HepG2 (cell line): ENCODE data around the gene ARHGAP33. TPM values are rescaled to one million over a fixed set of nuclear protein-coding genes. Genes with fewer than 3 reads are reported as not detected.
A peak's percentile ranks its signal among the peaks of the same experiment; 100 is the strongest.

ENCODE experiments used
- ATAC-seq: fragments of 200-7000 bp; cut with Tn5 transposase; 3 replicates; pipeline ENCODE4 v1.9.1; 2020; ENCODE audit warnings: mild to moderate bottlenecking, moderate library complexity
- BruUV-seq: library from RNA; stranded (reverse); fragments of 400-500 nt; replicated peaks from 2 replicates; lab custom pipeline; 2021; lab: Mats Ljungman, UMichigan
- CTCF ChIA-PET: fragments of 300-600 bp; formaldehyde crosslinking; extraction: SDS; loops from one replicate; lab custom pipeline; 2021; ENCODE audit warnings: low total read pairs, inconsistent platforms, low intra/inter-chr PET ratio; lab: Yijun Ruan, JAX
- POLR2A ChIA-PET: fragments of 350-600 bp; sonication (Branson Sonifier 250); formaldehyde crosslinking; loops from one replicate; lab custom pipeline; 2020; ENCODE audit warnings: antibody characterized with exemption, inconsistent platforms; lab: Yijun Ruan, JAX
- DNase-seq: peaks from one replicate; pipeline ENCODE4 v3.0.0-alpha.2; 2015; ENCODE audit warnings: low spot score
- FAIRE-seq: peaks from 3 replicates; lab custom pipeline; 2011; peaks lifted over from hg19 to GRCh38; lab: Jason Lieb, UNC
- H2AFZ ChIP-seq: one replicate; pipeline ENCODE4 v1.6.1; 2011; ENCODE audit warnings: low read length, inconsistent platforms
- H3K27ac ChIP-seq: fragments of 300-600 bp; 3 replicates; pipeline ENCODE4 v1.8.0; 2011; ENCODE audit warnings: mixed run types, mild to moderate bottlenecking, mixed read lengths, low read length, inconsistent platforms; ENCODE audit not compliant: insufficient read depth; ENCODE audit errors: extremely low read length
- H3K27me3 ChIP-seq, 2 experiments: fragments of 200-600 bp in 1 of 2; 2 replicates in 1 of 2; 3 replicates in 1 of 2; pipeline versions ENCODE4 v1.6.0 to v1.8.0; 2011; ENCODE audit warnings: low read length in 2 of 2, mild to moderate bottlenecking in 2 of 2, moderate library complexity in 2 of 2, inconsistent platforms in 1 of 2; ENCODE audit not compliant: insufficient read depth in 2 of 2, control insufficient read depth in 1 of 2
- H3K36me3 ChIP-seq, 2 experiments: fragments of 200-600 bp in 1 of 2; replicated peaks in 1 of 2; 2 replicates in 1 of 2; 3 replicates in 1 of 2; pipeline versions ENCODE4 v1.5.1 to v1.8.0; 2011; ENCODE audit warnings: low read length in 2 of 2, inconsistent platforms in 1 of 2; ENCODE audit not compliant: insufficient read depth in 2 of 2, control insufficient read depth in 1 of 2
- H3K4me1 ChIP-seq: 2 replicates; pipeline ENCODE4 v1.5.1; 2012; ENCODE audit warnings: low read length, inconsistent platforms; ENCODE audit not compliant: insufficient read depth
- H3K4me2 ChIP-seq: 2 replicates; pipeline ENCODE4 v1.6.0; 2011; ENCODE audit warnings: low read depth, low read length, inconsistent platforms
- H3K4me3 ChIP-seq, 3 experiments: fragments of 200-600 bp in 1 of 3; sonication (generic), shearing (Covaris generic) in 1 of 3; replicated peaks in 1 of 3; 2 replicates each; pipeline ENCODE4 v1.5.1; 2011 to 2016; ENCODE audit warnings: low read length in 3 of 3, inconsistent platforms in 2 of 3, low read depth in 2 of 3, mild to moderate bottlenecking in 2 of 3, control low read depth in 1 of 3, mixed read lengths in 1 of 3; ENCODE audit not compliant: insufficient read depth in 1 of 3
- H3K79me2 ChIP-seq: one replicate; pipeline ENCODE4 v1.6.1; 2011; ENCODE audit warnings: low read length, inconsistent platforms; ENCODE audit not compliant: insufficient read depth
- H3K9ac ChIP-seq: 2 replicates; pipeline ENCODE4 v1.6.0; 2011; ENCODE audit warnings: mild to moderate bottlenecking, low read depth, low read length, inconsistent platforms; ENCODE audit not compliant: insufficient read depth
- H3K9me3 ChIP-seq: 2 replicates; pipeline ENCODE4 v1.5.1; 2012; ENCODE audit warnings: mild to moderate bottlenecking, low read length
- H4K20me1 ChIP-seq: 2 replicates; pipeline ENCODE4 v1.6.0; 2011; ENCODE audit warnings: inconsistent platforms, mild to moderate bottlenecking, low read length, moderate library complexity; ENCODE audit not compliant: insufficient read depth
- DNMT1 ChIP-seq: sonication (generic); formaldehyde crosslinking; IDR thresholded peaks from 2 replicates; pipeline ENCODE4 v1.5.1; 2020; ENCODE audit warnings: mild to moderate bottlenecking, missing genetic modification reagents
- ETS1 ChIP-seq: sonication (generic); formaldehyde crosslinking; IDR thresholded peaks from 2 replicates; pipeline ENCODE4 v1.4.0; 2020; ENCODE audit warnings: missing genetic modification reagents
- GLI4 ChIP-seq: sonication (generic); formaldehyde crosslinking; IDR thresholded peaks from 2 replicates; pipeline ENCODE4 v1.5.1; 2020; ENCODE audit warnings: missing genetic modification reagents, mild to moderate bottlenecking, moderate library complexity, borderline replicate concordance
- HIC2 ChIP-seq: sonication (generic); formaldehyde crosslinking; IDR thresholded peaks from 2 replicates; pipeline ENCODE4 v1.9.0; 2022; ENCODE audit warnings: low read depth, missing genetic modification reagents
- PITX1 ChIP-seq: sonication (generic); formaldehyde crosslinking; IDR thresholded peaks from 2 replicates; pipeline ENCODE4 v1.5.1; 2020; ENCODE audit warnings: mild to moderate bottlenecking, missing genetic modification reagents
- PREB ChIP-seq: sonication (generic); formaldehyde crosslinking; IDR thresholded peaks from 2 replicates; pipeline ENCODE4 v1.4.0; 2020; ENCODE audit warnings: missing genetic modification reagents
- TAF1 ChIP-seq: sonication (generic); formaldehyde crosslinking; IDR thresholded peaks from 2 replicates; pipeline ENCODE4 v1.4.0; 2020; ENCODE audit warnings: missing genetic modification reagents
- TFDP1 ChIP-seq: IDR thresholded peaks from 2 replicates; pipeline ENCODE4 v1.6.1; 2016; ENCODE audit warnings: missing compliant biosample characterization, missing genetic modification reagents, borderline replicate concordance
- TGIF2 ChIP-seq: IDR thresholded peaks from 2 replicates; pipeline ENCODE4 v1.6.1; 2016; ENCODE audit warnings: control low read depth, missing compliant biosample characterization
- ZBTB26 ChIP-seq: IDR thresholded peaks from 2 replicates; pipeline ENCODE4 v1.6.1; 2016; ENCODE audit warnings: missing compliant biosample characterization, missing genetic modification reagents, borderline replicate concordance
- ZFX ChIP-seq: sonication (generic); formaldehyde crosslinking; IDR thresholded peaks from 2 replicates; pipeline ENCODE4 v1.4.0; 2020; ENCODE audit warnings: mild to moderate bottlenecking, low read depth, missing genetic modification reagents, moderate library complexity
- ZNF256 ChIP-seq: sonication (generic); formaldehyde crosslinking; conservative IDR thresholded peaks from 2 replicates; pipeline ENCODE4 v1.4.0; 2020; ENCODE audit warnings: missing genetic modification reagents
- ZNF431 ChIP-seq: sonication (generic); formaldehyde crosslinking; IDR thresholded peaks from 2 replicates; pipeline ENCODE4 v1.9.0; 2022; ENCODE audit warnings: missing genetic modification reagents, low read depth, mild to moderate bottlenecking, borderline replicate concordance
- ZNF556 ChIP-seq: sonication (generic); formaldehyde crosslinking; IDR thresholded peaks from 2 replicates; pipeline ENCODE4 v1.4.0; 2020; ENCODE audit warnings: mild to moderate bottlenecking, missing genetic modification reagents, borderline replicate concordance
- ZNF589 ChIP-seq: sonication (generic); formaldehyde crosslinking; conservative IDR thresholded peaks from 2 replicates; pipeline ENCODE4 v1.8.0; 2022; ENCODE audit warnings: mild to moderate bottlenecking, moderate library complexity, missing genetic modification reagents
- WGBS: methylation state at CpG from one replicate; pipeline ENCODE4 v1.1.6; 2017; ENCODE audit warnings: low lambda C conversion rate; 5-methylcytosine and 5-hydroxymethylcytosine counted together
- in situ Hi-C: cut with HindIII; loops from 2 replicates; pipeline ENCODE4 v1.10.0; 2017; ENCODE audit warnings: low pct_unique_long_range_greater_than_20kb; ENCODE audit not compliant: extremely low pct_ligation_motif_present
- intact Hi-C: fragments of 100-400 bp; cut with micrococcal nuclease; formaldehyde crosslinking; loops from one replicate; pipeline ENCODE4 v1.10.0; 2022; ENCODE audit not compliant: unreplicated experiment
- polyA plus RNA-seq, 8 experiments: library from polyadenylated mRNA; depleted of rRNA in 3 of 8; stranded (reverse) in 7 of 8; unstranded in 1 of 8; fragments of >200 nt; fragmentation: Illumina TruSeq in 4 of 8; extraction: Trizol in 4 of 8; gene quantifications; 2 replicates each; pipeline versions ENCODE4 v1.2.1 to v1.2.3, GENCODE V29; 2011 to 2016; ENCODE audit warnings: low read depth in 4 of 8, missing spikeins in 1 of 8, mixed read lengths in 1 of 8; ENCODE audit not compliant: insufficient read depth in 1 of 8
- total RNA-seq, 5 experiments: library from RNA; depleted of rRNA; stranded (reverse); fragments of >200 nt; fragmentation: Illumina TruSeq; extraction: Trizol; gene quantifications; 2 replicates each; pipeline ENCODE4 v1.2.3, GENCODE V29; 2016; ENCODE audit warnings: low read depth in 1 of 5

The ARHGAP33 gene
- total and polyA plus RNA-seq, 2 of the 13 experiments (the other 11 are each of a cell fraction or from before 2014, with no cell fraction given): 1.3 to 2.7 TPM

GRCh38 chr19:35745328-35746086, 29.9 kb upstream of the ARHGAP33 start, which contains the start of the genes PSENEN and U2AF1L4:
Gene PSENEN, plus strand, starts transcription at chr19:35745651. Its CDS starts 280 bp downstream, at chr19:35745931.
Gene U2AF1L4, minus strand, starts transcription at chr19:35745418. Its CDS starts 27 bp downstream, at chr19:35745391.
- ATAC-seq (peak; percentile 53), FAIRE-seq (peak; percentile 86), DNase-seq (peak; percentile 99)
- Histone ChIP-seq H3K27me3 (no peaks in the 10 kb centered on the region; a peak in 1 of 5 replicates), H3K9ac (peak within 1 kb of the TSS; percentile 84), H3K9me3 (no peaks in the 10 kb centered on the region), H2AFZ (no peak within 1 kb of the TSS), H3K4me1 (peaks cover 51% of the 10 kb centered on the region), H4K20me1 (no peaks in the 10 kb centered on the region), H3K27ac (peak within 1 kb of the TSS; percentile 94), H3K4me3 (peak within 1 kb of the TSS; percentile 82 to 99 (median 96)), H3K4me2 (peak within 1 kb of the TSS; percentile 94), H3K36me3 (no peaks in the 10 kb centered on the region), H3K79me2 (peaks cover 20% of the 10 kb centered on the region)
- in situ Hi-C loops: no loop called here
- no TSS peak for BruUV-seq
- ChIA-PET POLR2A (interaction anchor here (0.6 to 1.9 kb wide), 10 partner anchors 12 to 140 kb away, joined by 3 to 11 read pairs (median 4); partner anchors contain the start of genes COX6B1, HSPB6 and PROSER3), CTCF (no interaction called here)
- 0% methylated on average over 17 of the region's 40 CpGs for WGBS
- intact Hi-C loops: loop anchor here (10.0 kb wide), 1 partner anchor 51 kb away; no protein-coding TSS in a partner anchor
- TF ChIP-seq ZBTB26 (CRISPR knock-in tag): no peak
- no peak for TF ChIP-seq ZNF589 (CRISPR knock-in tag)
- no peak for TF ChIP-seq HIC2 (CRISPR knock-in tag)
- TF ChIP-seq ETS1 (CRISPR knock-in tag): no peak
- peak; percentile 19; the same call in 1 of the 2 replicates for TF ChIP-seq TAF1 (CRISPR knock-in tag)
- no peak for TF ChIP-seq PREB
- no peak for TF ChIP-seq ZNF431 (CRISPR knock-in tag)
- TF ChIP-seq ZNF556 (CRISPR knock-in tag): peak; percentile 33; the same call in 1 of the 2 replicates
- no peak for TF ChIP-seq DNMT1
- peak; percentile 17; the same call in 1 of the 2 replicates for TF ChIP-seq ZFX (CRISPR knock-in tag)
- TF ChIP-seq TFDP1 (CRISPR knock-in tag): 0 out of 2 replicates have a peak, but pooled peaks have one; percentile 37
- no peak for TF ChIP-seq ZNF256 (CRISPR knock-in tag)
- 0 out of 2 replicates have a peak, but pooled peaks have one; percentile 29 for TF ChIP-seq TGIF2 (CRISPR knock-in tag)
- TF ChIP-seq PITX1 (CRISPR knock-in tag): no peak
- no peak for TF ChIP-seq GLI4
